Limb (tissue), 2 donors: Measurements from ENCODE around the gene WDFY4.
A peak's percentile ranks its signal among the peaks of the same experiment; 100 is the strongest.

Experiments used
- DNase-seq, 2 donors: peaks; one replicate each; pipeline ENCODE4 v3.0.0-alpha.2; 2016; ENCODE audit errors: extremely low spot score in 2 of 2

The WDFY4 gene

GRCh38 chr10:48939790-48940325, 255.2 kb downstream of the WDFY4 start, which contains the start of gene LRRC18:
TSS of gene LRRC18 (minus strand) at chr10:48939840. CDS start at chr10:48914155, 25,685 bp downstream.
- DNase-seq = no peak

GRCh38 chr10:48940372-48940771, 255.7 kb downstream of the WDFY4 start:
- DNase-seq = no peak

- DNase-seq = no peak
Observed at GRCh38 chr10:48940958-48941357, 256.3 kb downstream of the WDFY4 start.

GRCh38 chr10:48941427-48942075, 256.9 kb downstream of the WDFY4 start:
- DNase-seq = no peak

- DNase-seq = peak in 1 of 2 donors; percentile 7
Observed at GRCh38 chr10:48943096-48943495, 258.4 kb downstream of the WDFY4 start.

GRCh38 chr10:48944171-48944570, 259.5 kb downstream of the WDFY4 start:
- DNase-seq = peak in 1 of 2 donors; percentile 11

- no peak for DNase-seq
Observed at GRCh38 chr10:48945441-48946130, 260.9 kb downstream of the WDFY4 start.

- DNase-seq = no peak
Observed at GRCh38 chr10:48946332-48946731, 261.7 kb downstream of the WDFY4 start.

GRCh38 chr10:48946891-48947500, 262.3 kb downstream of the WDFY4 start:
- no peak for DNase-seq

GRCh38 chr10:48947690-48948469, 263.2 kb downstream of the WDFY4 start:
- peak; percentile 34 to 58 for DNase-seq

- DNase-seq = no peak
Observed at GRCh38 chr10:48948470-48949037, 263.9 kb downstream of the WDFY4 start.

- no peak for DNase-seq
Observed at GRCh38 chr10:48951707-48952106, 267.0 kb downstream of the WDFY4 start.

GRCh38 chr10:48957361-48958151, 272.9 kb downstream of the WDFY4 start:
- DNase-seq = no peak

GRCh38 chr10:48958598-48959190, 274.0 kb downstream of the WDFY4 start:
- DNase-seq = peak in 1 of 2 donors; percentile 29

GRCh38 chr10:48964038-48964437, 279.4 kb downstream of the WDFY4 start:
- no peak for DNase-seq

- DNase-seq = no peak
Observed at GRCh38 chr10:48965460-48965859, 280.8 kb downstream of the WDFY4 start.

- DNase-seq = no peak
Observed at GRCh38 chr10:48968036-48968435, 283.4 kb downstream of the WDFY4 start.

- no peak for DNase-seq
Observed at GRCh38 chr10:48970046-48970445, 285.4 kb downstream of the WDFY4 start.

GRCh38 chr10:48970654-48971053, 286.0 kb downstream of the WDFY4 start:
- DNase-seq = no peak

GRCh38 chr10:48973065-48973464, 288.4 kb downstream of the WDFY4 start:
- no peak for DNase-seq
